GM19351 (cell line): ENCODE results near the gene BCAP31.
"Not testable (repeated sequence)": the region's sequence is repeated elsewhere in the genome, so short reads cannot be mapped to it uniquely, and the experiment has no call there.

Experiments used
- ATAC-seq: cut with Tn5 transposase; IDR thresholded peaks from one replicate; pipeline ENCODE4 v1.9.1; 2021; ENCODE audit warnings: mild to moderate bottlenecking, moderate library complexity; ENCODE audit not compliant: unreplicated experiment

The BCAP31 gene

DNA sequence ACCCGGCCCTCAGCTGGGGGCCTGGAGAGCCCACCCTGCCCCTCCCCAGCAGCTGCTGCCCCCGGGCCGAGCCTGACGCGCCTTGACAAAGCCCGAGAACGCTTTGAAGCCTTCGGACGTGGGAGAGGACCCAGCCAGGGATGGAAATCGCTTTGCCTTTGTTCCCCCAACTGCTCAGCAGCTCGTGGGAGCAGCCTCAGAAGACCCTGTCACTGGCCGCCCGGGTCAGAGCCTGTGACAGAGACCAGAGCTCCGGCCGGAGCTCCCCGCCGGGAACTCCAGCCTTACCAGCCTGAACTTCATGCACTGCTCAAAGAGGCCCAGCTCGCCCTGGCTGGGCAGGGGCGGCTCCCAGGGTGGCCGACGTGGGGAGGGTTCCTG is 39.0 kb downstream of the BCAP31 start:
- ATAC-seq, result no peak

GRCh38 chrX:153684467-153685155 is 39.6 kb downstream of the BCAP31 start:
- ATAC-seq, result no peak

- not testable (repeated sequence) for ATAC-seq
Measured at GRCh38 chrX:153683486-153683885, 40.7 kb downstream of the BCAP31 start.

DNA sequence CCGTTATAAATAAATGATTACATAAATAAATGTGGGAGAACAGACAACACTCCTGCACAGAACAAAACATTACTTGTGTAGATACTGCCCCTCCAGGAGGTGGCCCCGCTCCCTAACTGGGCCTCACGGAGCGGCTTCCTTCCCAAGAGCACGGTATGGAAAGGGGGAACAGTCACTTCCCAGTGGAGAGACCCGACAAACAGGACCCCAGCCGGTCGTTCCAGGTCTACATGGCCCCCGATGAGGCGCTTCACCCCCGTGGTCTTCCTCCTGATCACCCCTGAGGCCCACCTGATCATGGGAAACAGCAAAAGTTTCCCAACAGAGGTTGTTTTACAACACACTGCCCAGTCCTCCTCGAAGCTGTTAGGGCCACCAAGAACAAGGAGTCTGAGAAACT is 43.0 kb downstream of the BCAP31 start:
- no peak for ATAC-seq

DNA sequence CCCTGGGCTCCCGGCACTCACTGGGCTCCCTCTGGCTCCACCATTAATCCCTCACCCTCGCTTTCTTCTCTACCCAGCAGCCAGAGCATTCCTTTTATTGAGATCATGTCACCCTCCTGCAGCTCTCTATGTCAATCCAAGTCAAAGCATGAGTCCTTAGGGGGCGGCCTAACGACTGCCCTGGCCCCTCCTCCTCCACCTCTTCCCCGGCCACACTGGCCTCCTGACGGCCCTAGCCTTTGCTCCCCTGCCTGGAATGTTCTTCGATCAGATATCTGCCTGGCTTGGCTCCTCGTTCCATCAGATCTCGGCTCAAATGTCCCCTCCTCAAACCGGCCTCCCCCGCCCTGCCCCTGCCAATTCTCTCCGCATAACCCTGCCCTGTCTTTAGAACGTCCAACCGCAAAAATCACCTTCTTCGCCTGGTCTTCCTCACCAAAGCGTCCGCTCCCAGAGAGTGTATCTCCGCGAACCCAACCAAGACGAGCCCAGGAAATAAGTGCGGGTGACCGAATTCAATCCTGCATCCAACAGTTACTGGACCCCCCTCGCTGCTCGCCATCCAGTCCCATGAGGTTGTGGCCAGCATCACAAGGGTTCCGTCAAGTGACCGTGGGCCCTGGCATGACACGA is 49.9 kb downstream of the BCAP31 start:
- ATAC-seq, result no peak

DNA sequence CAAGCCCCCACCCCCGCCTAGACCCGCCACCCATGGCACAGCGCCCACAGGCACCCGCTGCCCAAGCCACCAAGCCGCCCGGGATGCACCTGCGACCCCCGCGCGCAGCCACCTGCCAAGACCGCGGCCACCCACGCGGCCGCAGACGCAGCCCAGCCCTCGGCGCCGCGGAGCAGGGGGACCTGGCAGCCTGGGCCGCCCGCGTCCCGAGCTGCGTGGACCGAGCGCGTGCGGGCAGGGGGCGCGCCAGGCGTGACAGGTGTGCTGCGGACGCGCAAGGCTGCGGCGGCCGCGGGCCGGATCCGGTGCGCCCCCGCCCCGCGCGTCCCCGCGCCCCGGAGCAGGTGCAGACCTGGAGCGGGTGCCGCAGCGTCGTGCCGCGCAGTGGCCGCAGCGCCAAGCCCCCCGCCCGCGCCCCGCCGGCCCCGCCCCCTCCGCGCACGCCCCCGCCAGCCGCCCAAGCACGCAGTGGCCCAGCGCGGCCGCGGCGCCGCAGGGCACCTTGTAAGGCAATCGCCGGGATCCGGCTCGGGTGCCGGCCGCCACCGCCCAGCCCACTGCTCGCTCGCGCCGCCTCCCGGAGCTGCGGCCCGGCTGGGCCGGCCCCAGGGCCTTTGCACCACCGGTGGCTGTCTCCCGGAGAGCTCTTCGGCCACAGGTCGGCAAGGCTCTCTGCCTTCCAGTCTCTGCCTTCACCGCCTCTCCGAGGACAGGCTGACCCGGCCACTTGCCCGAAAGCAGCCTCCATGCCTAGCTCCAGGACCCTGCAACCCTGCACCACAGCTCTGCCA is 50.6 kb downstream of the BCAP31 start, which contains the start of gene PNCK:
Gene PNCK (minus strand): TSS at position 386 of the 791 bp plus-strand sequence. CDS start 737 bp downstream, outside the sequence.
- ATAC-seq, result no peak

- ATAC-seq, result no peak
Measured at GRCh38 chrX:153672531-153673427, 51.4 kb downstream of the BCAP31 start.

DNA sequence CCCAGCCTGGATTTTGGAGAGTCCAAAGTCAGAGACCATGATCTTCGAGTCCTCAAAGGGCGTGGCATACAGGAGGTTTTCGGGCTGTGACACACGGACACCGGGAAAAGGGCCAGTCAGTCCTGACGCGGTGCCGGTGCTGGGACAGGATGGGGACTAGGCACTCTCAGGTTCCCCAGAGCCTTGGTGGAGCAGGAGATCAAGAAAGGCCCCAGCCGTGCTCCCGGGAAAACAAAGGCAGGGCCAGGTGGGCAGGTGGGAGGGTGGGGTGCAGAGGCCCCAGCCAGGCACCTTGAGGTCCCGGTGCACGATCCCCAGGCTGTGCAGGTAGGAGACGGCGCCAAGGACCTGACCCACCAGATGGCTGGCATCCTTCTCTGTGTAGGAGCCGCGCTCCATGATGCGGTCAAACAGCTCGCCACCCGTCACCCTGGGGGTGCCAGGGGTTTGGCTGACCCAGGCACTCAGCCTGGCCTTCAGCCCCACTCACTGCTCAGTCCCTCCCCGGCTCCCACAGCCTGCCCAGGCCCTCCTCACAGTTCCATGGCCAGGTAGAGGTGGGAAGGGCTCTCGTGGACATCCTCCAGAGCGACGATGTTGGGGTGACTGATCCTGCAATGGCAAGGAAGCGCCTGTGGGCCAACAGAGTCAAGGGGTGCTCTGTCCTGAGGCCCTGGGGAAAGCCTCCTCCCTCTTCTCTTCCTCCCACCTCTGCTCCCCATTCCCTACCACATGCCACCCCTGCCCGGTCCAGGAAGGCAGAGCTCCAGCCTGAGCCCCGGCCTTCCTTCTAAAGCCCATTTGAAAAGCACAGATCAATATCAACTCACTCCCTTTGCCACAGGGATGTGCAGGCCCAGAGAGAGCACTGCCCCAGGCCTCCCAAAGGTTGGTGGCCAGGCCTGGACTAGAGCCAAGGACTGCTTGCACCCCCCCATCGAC is 52.3 kb downstream of the BCAP31 start:
- no peak for ATAC-seq

GRCh38 chrX:153670748-153671588 is 53.2 kb downstream of the BCAP31 start:
- no peak for ATAC-seq

DNA sequence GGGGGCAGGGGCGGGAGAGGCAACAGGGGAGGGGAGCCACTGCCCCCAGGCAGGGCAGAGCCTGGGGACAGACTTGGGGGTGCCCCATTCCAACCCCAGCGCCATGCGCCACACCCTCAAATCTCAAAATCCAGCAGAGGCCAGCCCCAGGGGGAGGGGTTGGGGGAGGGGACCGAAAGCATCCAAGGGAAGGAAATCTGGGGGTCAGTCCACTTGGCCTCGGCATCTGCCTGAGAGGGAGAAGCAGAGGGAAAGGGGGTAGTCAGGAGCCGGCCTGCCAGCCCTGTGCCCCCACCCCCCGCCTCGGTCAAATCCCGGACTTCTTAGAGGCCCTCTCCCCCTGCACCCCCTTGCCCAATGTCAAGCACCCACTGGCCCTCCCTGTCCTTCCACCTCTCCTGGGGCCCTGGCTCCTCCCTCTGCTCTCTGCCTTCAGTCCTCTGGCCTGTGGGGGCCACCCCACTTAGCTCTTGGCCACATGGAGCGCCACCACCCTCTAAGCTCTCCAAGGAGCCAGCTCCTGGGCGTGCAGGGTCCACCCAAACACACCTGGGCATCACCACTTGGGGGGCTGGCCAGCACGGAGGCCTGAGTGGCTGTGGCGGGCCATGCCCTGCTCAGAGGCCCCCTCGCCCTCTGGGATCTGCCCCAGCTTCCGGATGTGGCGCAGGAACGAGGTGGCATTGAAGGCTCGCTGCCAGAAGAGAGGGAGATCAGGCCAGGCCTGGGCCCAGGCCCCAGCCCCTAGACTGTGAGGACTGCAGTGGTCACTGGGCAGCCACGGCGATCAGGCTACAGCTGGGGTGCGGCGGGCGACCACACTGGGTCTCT is 54.1 kb downstream of the BCAP31 start:
- ATAC-seq, result no peak

DNA sequence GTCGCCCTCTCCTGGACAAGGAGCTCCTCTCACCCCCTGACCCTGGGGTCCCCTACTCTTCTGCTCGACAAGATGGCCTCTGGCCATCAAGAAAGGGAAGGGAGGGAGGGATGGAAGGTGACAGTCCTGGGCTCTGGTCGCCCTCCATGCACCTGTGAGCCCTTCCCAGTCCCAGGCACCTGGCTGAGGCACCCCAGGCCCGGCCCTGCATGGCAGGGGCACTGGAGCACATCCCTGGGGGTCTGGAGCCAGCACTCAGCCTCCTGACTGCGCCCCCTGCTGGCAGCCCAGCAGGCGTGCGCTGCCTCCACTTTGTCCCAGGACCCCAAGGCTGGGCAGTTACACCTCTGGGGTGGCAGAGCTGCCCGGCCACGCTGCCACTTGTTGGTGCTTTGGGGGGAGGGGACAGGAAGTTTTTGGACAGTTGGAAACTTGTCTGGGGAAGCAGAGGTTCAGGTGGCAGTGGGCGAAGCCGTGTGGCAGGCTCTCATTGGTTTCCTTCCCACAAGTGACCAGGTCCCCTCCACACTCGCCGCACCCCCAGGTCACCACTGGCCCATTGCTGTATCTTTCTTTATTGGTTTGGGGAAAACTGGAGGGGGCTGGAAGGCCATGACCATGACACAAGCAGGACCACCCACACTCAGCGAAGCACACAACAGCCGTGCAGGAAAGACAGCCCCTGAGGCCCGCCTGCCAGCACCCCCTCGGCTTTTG is 54.9 kb downstream of the BCAP31 start:
- ATAC-seq, result no peak

DNA sequence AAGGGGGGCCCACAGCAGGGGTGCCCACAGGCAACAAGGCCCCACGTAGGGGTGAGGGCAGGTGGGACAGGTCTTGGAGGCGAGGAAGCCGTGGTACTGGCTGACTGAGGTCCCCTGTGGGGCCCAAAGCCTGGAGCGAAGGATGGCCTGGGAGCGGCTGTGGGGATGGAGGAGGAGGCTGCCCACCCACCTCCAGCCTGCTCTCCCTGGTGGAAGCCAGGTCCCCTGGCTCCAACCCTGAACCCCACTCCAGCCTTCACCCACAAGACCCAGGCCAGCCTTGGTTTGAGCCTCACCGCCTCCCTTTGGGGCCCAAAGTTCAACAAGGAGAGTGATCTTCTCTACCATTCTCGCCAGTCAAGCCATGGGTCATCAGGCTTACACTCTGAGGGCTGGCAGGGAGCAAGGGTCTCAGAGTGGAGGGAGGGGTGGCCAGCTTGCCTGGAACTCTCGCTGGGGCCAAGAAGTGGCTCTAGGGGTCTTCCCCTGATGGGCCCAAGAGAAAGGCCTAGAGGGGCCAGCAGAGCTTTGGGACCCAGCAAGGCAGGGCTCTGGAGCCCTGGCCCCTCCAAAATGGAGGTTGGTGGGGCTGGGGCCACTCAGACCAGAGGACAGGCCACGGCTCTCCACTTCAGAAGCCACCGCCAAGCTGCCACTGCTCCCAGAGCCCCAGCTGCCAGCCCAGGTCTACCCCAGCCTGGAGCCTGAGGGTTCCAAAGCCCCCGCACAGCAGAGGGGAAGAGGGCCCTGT is 55.6 kb downstream of the BCAP31 start:
- no peak for ATAC-seq

- ATAC-seq, result peak; percentile 74
Measured at GRCh38 chrX:153667956-153668396, 56.2 kb downstream of the BCAP31 start.

DNA sequence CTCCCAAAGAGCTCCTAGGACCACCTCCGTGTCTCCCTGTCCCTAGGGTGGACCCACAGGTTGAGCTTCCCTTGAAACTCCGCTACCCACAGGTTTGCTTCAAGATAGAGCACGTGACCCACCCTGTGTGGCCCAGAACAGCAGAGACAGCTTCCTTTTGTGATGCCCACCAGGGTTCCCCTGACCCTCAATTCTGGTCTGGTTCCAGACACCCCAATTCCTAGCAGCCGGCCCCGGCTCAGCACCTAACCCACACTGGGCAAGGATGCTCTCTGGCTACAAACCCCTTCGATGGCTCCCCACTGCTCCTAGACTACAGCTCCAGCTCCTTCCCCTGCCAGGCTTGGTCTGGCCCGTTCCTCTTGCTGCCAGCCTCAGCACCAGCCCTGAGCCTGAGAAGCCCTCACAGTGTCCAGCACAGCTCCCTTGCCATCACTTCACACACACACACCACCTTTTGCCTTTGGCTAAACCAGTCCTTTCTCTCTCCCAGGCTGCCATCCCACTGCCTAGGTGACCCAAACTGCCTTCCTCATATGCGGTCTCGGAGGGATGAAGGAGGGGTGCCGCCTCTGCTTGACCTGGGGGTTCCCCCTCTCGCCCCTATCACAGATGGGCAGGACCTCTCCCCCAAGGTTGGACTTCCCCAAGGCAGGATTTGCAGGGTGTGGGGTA is 56.8 kb downstream of the BCAP31 start:
- no peak for ATAC-seq

- no peak for ATAC-seq
Measured at GRCh38 chrX:153665726-153666306, 58.4 kb downstream of the BCAP31 start.

GRCh38 chrX:153662266-153662665 is 61.9 kb downstream of the BCAP31 start:
- no peak for ATAC-seq
